Panc1 (cell line): ENCODE data around the gene MED31.

Experiments used
- CTCF ChIP-seq: fragments of 450-650 bp; IDR thresholded peaks from 2 replicates; pipeline ENCODE4 v1.5.1; 2017; ENCODE audit warnings: mild to moderate bottlenecking
- TCF7L2 ChIP-seq: IDR thresholded peaks from 2 replicates; pipeline ENCODE4 v1.6.1; 2011; ENCODE audit warnings: mild to moderate bottlenecking, low read depth, low read length, inconsistent platforms

- TF ChIP-seq CTCF (no peak), TCF7L2 (no peak)
These were observed 53.7 kb downstream of the MED31 start for GRCh38 chr17:6597727-6598126.
